Muscle layer of colon (tissue), 2 donors: ENCODE data around the gene LRRC23.
"Not testable (repeated sequence)": the region's sequence is repeated elsewhere in the genome, so short reads cannot be mapped to it uniquely, and the experiment has no call there.

Source experiments
- H3K27ac ChIP-seq: one replicate; pipeline ENCODE4 v1.7.0; 2013; ENCODE audit warnings: low read depth, mild to moderate bottlenecking, low read length, moderate library complexity
- H3K27me3 ChIP-seq, 2 donors: one replicate each; pipeline ENCODE4 v1.7.0; 2013; ENCODE audit warnings: low read length in 2 of 2, mild to moderate bottlenecking in 2 of 2; ENCODE audit not compliant: insufficient read depth in 2 of 2, control insufficient read depth in 1 of 2
- H3K36me3 ChIP-seq: one replicate; pipeline ENCODE4 v1.7.0; 2013; ENCODE audit warnings: mild to moderate bottlenecking, low read length; ENCODE audit not compliant: insufficient read depth
- H3K4me1 ChIP-seq: one replicate; pipeline ENCODE4 v1.7.0; 2013; ENCODE audit warnings: mild to moderate bottlenecking, low read length; ENCODE audit not compliant: insufficient read depth
- H3K4me3 ChIP-seq, 2 donors: one replicate each; pipeline ENCODE4 v1.7.0; 2013; ENCODE audit warnings: low read length in 2 of 2, low read depth in 1 of 2, mild to moderate bottlenecking in 1 of 2, moderate library complexity in 1 of 2
- H3K9ac ChIP-seq: one replicate; pipeline ENCODE4 v1.7.0; 2013; ENCODE audit warnings: low read length
- H3K9me3 ChIP-seq: one replicate; pipeline ENCODE4 v1.7.0; 2013; ENCODE audit warnings: mild to moderate bottlenecking, low read length
- donor health status: abdominal sarcoma.
- donor health status: Adenocarcinoma of cecum.

The LRRC23 gene

GRCh38 chr12:6874015-6874368, 30.6 kb upstream of the LRRC23 start:
- H3K27ac ChIP-seq = peak overlapping the region; percentile 90
- H3K36me3 ChIP-seq = peaks cover 21% of the 10 kb centered on the region
- peaks cover 22% of the 10 kb centered on the region for H3K4me1 ChIP-seq
- not testable (repeated sequence) for H3K9me3 ChIP-seq, H3K27me3 ChIP-seq
- H3K4me3 ChIP-seq = peak overlapping the region; percentile 92 to 98
- peak overlapping the region; percentile 91 for H3K9ac ChIP-seq

- H3K27me3 ChIP-seq, H3K9ac ChIP-seq, H3K27ac ChIP-seq, H3K4me3 ChIP-seq, H3K9me3 ChIP-seq, H3K4me1 ChIP-seq: not testable (repeated sequence)
- H3K36me3 ChIP-seq = peaks cover 11% of the 10 kb centered on the region
Observed at GRCh38 chr12:6879824-6880223, 24.8 kb upstream of the LRRC23 start.

GRCh38 chr12:6883252-6883651, 21.4 kb upstream of the LRRC23 start:
- Histone ChIP-seq H3K27ac (no peak overlapping the region), H3K9ac (no peak overlapping the region), H3K27me3 (no peaks in the 10 kb centered on the region), H3K4me1 (no peaks in the 10 kb centered on the region), H3K36me3 (peaks cover 12% of the 10 kb centered on the region), H3K9me3 (no peaks in the 10 kb centered on the region), H3K4me3 (no peak overlapping the region)

GRCh38 chr12:6883683-6884082, 20.9 kb upstream of the LRRC23 start:
- Histone ChIP-seq H3K27me3 (no peaks in the 10 kb centered on the region), H3K4me1 (no peaks in the 10 kb centered on the region), H3K27ac (no peak overlapping the region), H3K9me3 (no peaks in the 10 kb centered on the region), H3K36me3 (peaks cover 12% of the 10 kb centered on the region), H3K9ac (no peak overlapping the region), H3K4me3 (no peak overlapping the region)

- Histone ChIP-seq H3K4me3 (no peak overlapping the region), H3K9me3 (no peaks in the 10 kb centered on the region), H3K9ac (no peak overlapping the region), H3K27me3 (no peaks in the 10 kb centered on the region), H3K36me3 (peaks cover 12% of the 10 kb centered on the region), H3K27ac (no peak overlapping the region), H3K4me1 (no peaks in the 10 kb centered on the region)
Observed at GRCh38 chr12:6884539-6884938, 20.1 kb upstream of the LRRC23 start.

DNA sequence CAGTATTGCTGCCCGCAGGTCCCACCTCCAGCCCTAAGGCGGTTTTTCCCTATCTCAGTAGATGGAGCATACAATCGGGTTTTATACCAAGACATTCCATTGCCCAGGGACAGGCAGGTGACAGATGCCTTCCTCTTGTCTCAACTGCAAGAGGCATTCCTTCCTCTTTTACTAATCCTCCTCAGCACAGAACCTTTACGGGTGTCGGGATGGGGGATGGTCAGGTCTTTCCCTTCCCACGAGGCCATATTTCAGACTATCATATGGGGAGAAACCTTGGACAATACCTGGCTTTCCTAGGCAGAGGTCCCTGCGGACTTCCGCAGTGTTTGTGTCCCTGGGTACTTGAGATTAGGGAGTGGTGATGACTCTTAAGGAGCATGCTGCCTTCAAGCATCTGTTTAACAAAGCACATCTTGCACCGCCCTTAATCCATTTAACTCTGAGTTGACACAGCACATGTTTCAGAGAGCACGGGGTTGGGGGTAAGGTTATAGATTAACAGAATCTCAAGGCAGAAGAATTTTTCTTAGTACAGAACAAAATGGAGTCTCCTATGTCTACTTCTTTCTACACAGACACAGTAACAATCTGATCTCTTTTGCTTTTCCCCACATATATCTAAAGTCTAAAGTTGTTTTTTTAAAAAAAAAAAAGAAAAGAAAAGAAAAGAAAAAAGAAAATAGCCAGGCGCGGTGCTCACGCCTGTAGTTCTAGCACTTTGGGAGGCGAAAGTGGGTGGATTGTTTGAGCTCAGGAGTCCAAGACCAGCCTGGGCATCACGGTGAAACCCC, 18.2 kb upstream of the LRRC23 start:
- H3K27ac ChIP-seq, H3K4me3 ChIP-seq, H3K27me3 ChIP-seq, H3K9ac ChIP-seq, H3K9me3 ChIP-seq, H3K4me1 ChIP-seq: not testable (repeated sequence)
- peaks cover 12% of the 10 kb centered on the region for H3K36me3 ChIP-seq

DNA sequence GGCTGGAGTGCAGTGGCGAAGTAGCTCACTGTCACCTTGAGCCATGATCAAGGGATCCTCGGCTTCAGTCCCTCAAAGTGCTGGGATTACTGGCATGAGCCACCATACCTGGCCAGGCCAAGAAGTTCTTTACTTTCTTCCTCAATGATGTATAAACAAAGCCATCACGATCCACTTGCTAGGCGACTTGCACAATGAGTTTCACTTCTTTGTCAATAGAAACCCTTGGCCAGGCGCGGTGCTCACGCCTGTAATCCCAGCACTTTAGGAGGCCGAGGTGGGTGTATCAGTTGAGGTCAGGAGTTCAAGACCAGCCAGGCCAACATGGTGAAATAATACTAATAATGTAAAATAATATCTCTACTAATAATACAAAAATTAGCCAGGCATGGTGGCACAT, 17.2 kb upstream of the LRRC23 start:
- no peak overlapping the region for H3K27ac ChIP-seq

DNA sequence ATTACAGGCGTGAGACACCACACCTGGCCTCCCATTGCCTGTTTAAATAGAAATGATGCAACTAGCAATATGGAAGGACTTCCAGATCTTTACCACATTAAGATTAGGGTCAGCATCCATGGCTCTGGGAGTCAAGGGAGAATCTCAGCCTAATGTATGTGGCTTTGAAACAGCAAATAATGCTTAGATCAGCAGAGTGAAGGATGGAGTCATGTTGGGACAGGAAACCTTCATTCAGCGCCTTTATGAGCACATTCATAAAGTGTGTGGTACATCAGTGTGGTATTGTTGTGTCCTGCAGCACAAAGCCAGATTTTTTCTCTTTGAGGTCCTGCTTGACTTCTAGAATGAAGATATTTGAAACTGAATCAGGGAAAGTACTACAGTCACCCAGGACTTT, 16.3 kb upstream of the LRRC23 start:
- no peak overlapping the region for H3K27ac ChIP-seq
- H3K27me3 ChIP-seq = no peaks in the 10 kb centered on the region
- peaks cover 11% of the 10 kb centered on the region for H3K4me1 ChIP-seq
- H3K4me3 ChIP-seq = no peak overlapping the region
- H3K9me3 ChIP-seq = no peaks in the 10 kb centered on the region
- H3K9ac ChIP-seq = no peak overlapping the region
- peaks cover 11% of the 10 kb centered on the region for H3K36me3 ChIP-seq

More for the DNA sequence above, 17.2 kb upstream of the LRRC23 start:
- Histone ChIP-seq H3K36me3 (peaks cover 12% of the 10 kb centered on the region), H3K27me3 (no peaks in the 10 kb centered on the region), H3K4me1 (peaks cover 11% of the 10 kb centered on the region), H3K9ac (no peak overlapping the region), H3K4me3 (no peak overlapping the region), H3K9me3 (no peaks in the 10 kb centered on the region)

DNA sequence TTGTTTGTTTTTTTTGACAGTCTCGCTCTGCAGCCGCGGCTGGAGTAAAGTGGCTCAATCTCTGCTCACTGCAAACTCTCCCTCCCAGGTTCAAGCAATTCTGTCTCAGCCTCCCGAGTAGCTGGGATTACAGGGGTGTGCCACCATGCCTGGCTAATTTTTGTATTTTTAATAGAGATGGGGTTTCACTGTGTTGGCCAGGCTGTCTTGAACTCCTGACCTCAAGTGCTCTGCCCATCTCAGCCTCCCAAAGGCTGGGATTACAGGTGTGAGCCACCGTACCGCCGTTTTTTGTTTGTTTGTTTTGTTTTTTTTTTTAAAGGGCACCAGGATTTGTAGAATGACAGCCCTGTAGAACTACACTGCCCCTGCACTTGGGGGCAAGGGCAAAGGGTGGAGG, 15.8 kb upstream of the LRRC23 start:
- H3K4me3 ChIP-seq, H3K9ac ChIP-seq, H3K9me3 ChIP-seq, H3K27me3 ChIP-seq, H3K27ac ChIP-seq, H3K36me3 ChIP-seq: not testable (repeated sequence)
- peaks cover 11% of the 10 kb centered on the region for H3K4me1 ChIP-seq

GRCh38 chr12:6889775-6890573, 14.6 kb upstream of the LRRC23 start:
- not testable (repeated sequence) for H3K36me3 ChIP-seq, H3K9me3 ChIP-seq, H3K27me3 ChIP-seq
- Histone ChIP-seq H3K9ac (peak overlapping the region; percentile 70), H3K4me3 (peak overlapping the region in 1 of 2 donors; percentile 51), H3K27ac (peak overlapping the region; percentile 90), H3K4me1 (peaks cover 11% of the 10 kb centered on the region)

- H3K9me3 ChIP-seq = no peaks in the 10 kb centered on the region
- peak overlapping the region; percentile 91 for H3K9ac ChIP-seq
- no peaks in the 10 kb centered on the region for H3K27me3 ChIP-seq
- no peaks in the 10 kb centered on the region for H3K36me3 ChIP-seq
- peak overlapping the region; percentile 58 to 82 for H3K4me3 ChIP-seq
- H3K4me1 ChIP-seq = peaks cover 11% of the 10 kb centered on the region
- peak overlapping the region; percentile 90 for H3K27ac ChIP-seq
Observed at GRCh38 chr12:6890789-6891645, 13.6 kb upstream of the LRRC23 start.
